Kidney (tissue), 14 donors: ENCODE measurements around the gene PNPLA6. TPM values are rescaled to one million over a fixed set of nuclear protein-coding genes. Genes with fewer than 3 reads are reported as not detected.
A peak's percentile ranks its signal among the peaks of the same experiment; 100 is the strongest.

ENCODE experiments used
- DNase-seq, 5 donors: peaks; one replicate each; pipeline ENCODE4 v3.0.0-alpha.2; 2013 to 2020
- FAIRE-seq: peaks from 2 replicates; lab custom pipeline; 2012; peaks lifted over from hg19 to GRCh38; lab: Jason Lieb, UNC
- H3K27ac ChIP-seq, 2 donors: one replicate each; pipeline ENCODE4 v1.7.0; 2013; ENCODE audit warnings: low read depth in 2 of 2, low read length in 2 of 2, inconsistent platforms in 1 of 2
- H3K27me3 ChIP-seq: one replicate; pipeline ENCODE4 v1.7.1; 2013; ENCODE audit warnings: low read length, inconsistent platforms; ENCODE audit not compliant: control insufficient read depth, insufficient read depth
- H3K36me3 ChIP-seq, 3 donors: one replicate each; pipeline versions ENCODE4 v1.7.0 to v1.7.1; 2013; ENCODE audit warnings: low read length in 3 of 3, control low read depth in 1 of 3, inconsistent platforms in 1 of 3; ENCODE audit not compliant: insufficient read depth in 3 of 3, control insufficient read depth in 2 of 3
- H3K4me1 ChIP-seq, 3 donors: one replicate each; pipeline versions ENCODE4 v1.7.0 to v1.7.1; 2013; ENCODE audit warnings: low read length in 3 of 3, inconsistent platforms in 1 of 3, low read depth in 1 of 3; ENCODE audit not compliant: control insufficient read depth in 2 of 3, insufficient read depth in 2 of 3
- H3K4me3 ChIP-seq, 3 donors: one replicate each; pipeline versions ENCODE4 v1.7.0 to v1.8.1; 2013; ENCODE audit warnings: low read length in 3 of 3, control low read depth in 1 of 3, inconsistent platforms in 1 of 3
- H3K9ac ChIP-seq, 3 donors: one replicate each; pipeline versions ENCODE4 v1.7.0 to v1.7.1; 2013; ENCODE audit warnings: low read length in 3 of 3, control low read depth in 1 of 3, inconsistent platforms in 1 of 3
- H3K9me3 ChIP-seq, 3 donors: one replicate each; pipeline versions ENCODE4 v1.7.0 to v1.7.1; 2013; ENCODE audit warnings: low read length in 3 of 3, control low read depth in 1 of 3, inconsistent platforms in 1 of 3; ENCODE audit not compliant: control insufficient read depth in 2 of 3, insufficient read depth in 1 of 3
- intact Hi-C: fragments of 100-400 bp; cut with DNase I; formaldehyde crosslinking; loops from one replicate; pipeline ENCODE4 v1.11.1; 2022
- polyA plus RNA-seq: library from polyadenylated mRNA; stranded (reverse); fragments of 350-450 nt; fragmentation: Illumina TruSeq; extraction: RNeasy Lipid Tissue Mini Kit (QIAGEN cat#74804); gene quantifications from one replicate; pipeline ENCODE4 v1.2.3, GENCODE V29; 2014; ENCODE audit warnings: low read depth, low replicate concordance; ENCODE audit not compliant: insufficient read depth
- total RNA-seq: library from RNA; stranded (reverse); fragmentation: NEBNext Ultra II Directional; extraction: Animal tissue kit (Norgen Biotek cat#: 25700); gene quantifications from one replicate; pipeline ENCODE4 v1.2.1, GENCODE V29; 2021
- TF ChIP-seq, protein P1 (sequence below): IDR thresholded peaks from 3 replicates; pipeline ENCODE4 v1.5.1; 2012; ENCODE audit warnings: mild to moderate bottlenecking, moderate library complexity, borderline replicate concordance; ENCODE audit not compliant: insufficient read depth; ENCODE audit errors: extremely low read depth
- donor health status: control.
- donor health status: control.
- donor health status: control.
- donor health status: control.
- donor health status: control.
- donor health status: DM: yes; HTN: yes; CAD: no.
- donor health status: Normal renal cell carcinoma (clear cell type).

PNPLA6 gene
- total and polyA plus RNA-seq, 2 donors from 2014 or later: 80.9 to 101 TPM

DNA sequence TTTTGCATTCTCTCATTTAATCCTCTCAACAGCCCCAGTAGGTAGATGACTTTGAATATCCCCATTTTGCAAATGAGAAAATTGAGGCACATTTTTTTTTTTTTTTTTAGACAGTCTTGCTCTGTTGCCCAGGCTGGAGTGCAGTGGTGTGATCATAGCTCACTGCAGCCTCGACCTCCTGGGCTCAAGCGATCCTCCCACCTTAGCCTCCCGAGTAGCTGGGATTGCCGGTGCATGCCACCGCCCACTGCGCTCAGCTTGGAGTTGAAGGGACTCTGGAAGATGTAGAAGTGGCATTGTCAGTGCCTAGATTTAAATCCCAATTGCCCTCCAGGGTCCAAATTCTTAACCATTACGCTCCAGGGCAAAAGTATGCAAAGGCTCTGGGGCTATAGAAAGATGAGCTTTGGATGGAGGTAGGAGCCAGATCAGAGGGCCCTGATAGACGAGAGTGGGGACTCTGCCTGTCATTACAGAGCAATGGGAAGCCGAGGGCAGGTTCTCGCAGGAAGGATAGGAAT is 13.9 kb upstream of the PNPLA6 start:
- Histone ChIP-seq H3K4me3 (peak overlapping the region in 1 of 3 donors; percentile 77), H3K27ac (no peak overlapping the region), H3K4me1 (peaks cover 0 to 19% (median 15%) of the 10 kb centered on the region in 3 donors), H3K9ac (no peak overlapping the region), H3K27me3 (no peaks in the 10 kb centered on the region), H3K9me3 (no peaks in the 10 kb centered on the region), H3K36me3 (peaks cover 0 to 2% (median under 1%) of the 10 kb centered on the region in 3 donors)
- FAIRE-seq: no peak
- DNase-seq: no peak
- intact Hi-C loops: no loop called here
- TF ChIP-seq, protein P1, sequence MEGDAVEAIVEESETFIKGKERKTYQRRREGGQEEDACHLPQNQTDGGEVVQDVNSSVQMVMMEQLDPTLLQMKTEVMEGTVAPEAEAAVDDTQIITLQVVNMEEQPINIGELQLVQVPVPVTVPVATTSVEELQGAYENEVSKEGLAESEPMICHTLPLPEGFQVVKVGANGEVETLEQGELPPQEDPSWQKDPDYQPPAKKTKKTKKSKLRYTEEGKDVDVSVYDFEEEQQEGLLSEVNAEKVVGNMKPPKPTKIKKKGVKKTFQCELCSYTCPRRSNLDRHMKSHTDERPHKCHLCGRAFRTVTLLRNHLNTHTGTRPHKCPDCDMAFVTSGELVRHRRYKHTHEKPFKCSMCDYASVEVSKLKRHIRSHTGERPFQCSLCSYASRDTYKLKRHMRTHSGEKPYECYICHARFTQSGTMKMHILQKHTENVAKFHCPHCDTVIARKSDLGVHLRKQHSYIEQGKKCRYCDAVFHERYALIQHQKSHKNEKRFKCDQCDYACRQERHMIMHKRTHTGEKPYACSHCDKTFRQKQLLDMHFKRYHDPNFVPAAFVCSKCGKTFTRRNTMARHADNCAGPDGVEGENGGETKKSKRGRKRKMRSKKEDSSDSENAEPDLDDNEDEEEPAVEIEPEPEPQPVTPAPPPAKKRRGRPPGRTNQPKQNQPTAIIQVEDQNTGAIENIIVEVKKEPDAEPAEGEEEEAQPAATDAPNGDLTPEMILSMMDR: no peak

DNA sequence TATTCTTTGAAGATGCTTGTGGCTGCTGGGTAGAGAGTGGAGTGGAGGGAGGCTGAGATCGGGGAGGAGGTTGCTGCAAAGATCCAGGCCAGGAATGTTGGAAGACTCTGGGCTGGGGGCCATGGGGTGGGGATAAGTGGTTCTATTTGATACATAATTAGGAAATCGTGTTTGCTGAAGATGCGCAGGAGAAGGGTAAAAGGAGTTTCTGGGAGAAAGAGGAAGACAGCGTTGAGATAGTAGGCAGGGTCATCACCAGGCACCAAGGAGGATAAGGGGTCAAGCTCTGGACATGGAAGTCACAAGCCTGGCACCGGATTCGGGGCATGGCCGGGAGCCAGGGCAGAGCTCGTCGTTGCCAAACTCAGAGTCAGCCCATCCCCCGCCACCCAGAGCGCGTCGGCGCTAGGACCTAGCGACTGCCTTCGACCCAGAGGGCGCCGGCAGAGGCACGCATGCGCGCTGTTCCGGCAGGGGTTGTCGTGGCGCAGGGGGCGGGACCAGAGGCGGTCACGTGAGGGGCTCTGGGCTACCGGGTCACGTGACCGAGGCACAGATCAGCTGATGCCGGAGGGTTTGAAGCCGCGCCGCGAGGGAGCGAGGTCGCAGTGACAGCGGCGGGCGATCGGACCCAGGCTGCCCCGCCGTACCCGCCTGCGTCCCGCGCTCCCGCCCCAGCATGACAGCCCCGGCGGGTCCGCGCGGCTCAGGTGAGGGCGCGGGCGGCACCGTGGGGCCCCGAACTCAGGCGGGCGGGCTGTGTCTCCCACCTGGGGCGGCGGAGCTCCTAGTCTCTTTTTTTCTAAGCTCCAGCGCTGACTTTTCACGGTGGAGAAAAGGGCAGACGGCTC is 13.2 kb upstream of the PNPLA6 start, which contains the start of gene MCOLN1:
TSS of gene MCOLN1 (plus strand) at position 553 of the 851 bp plus-strand sequence. CDS start at position 680, 127 bp downstream.
- intact Hi-C loops: no loop called here
- FAIRE-seq (no peak), DNase-seq (peak; percentile 99 to 100 (median 99))
- Histone ChIP-seq H3K27ac (peak within 1 kb of the TSS in 1 of 2 donors; percentile 0), H3K36me3 (peaks cover 0 to 4% (median 2%) of the 10 kb centered on the region in 3 donors), H3K9me3 (no peaks in the 10 kb centered on the region), H3K4me1 (peaks cover 0 to 14% (median 10%) of the 10 kb centered on the region in 3 donors), H3K9ac (peak within 1 kb of the TSS; percentile 30 to 71 (median 53)), H3K27me3 (no peaks in the 10 kb centered on the region), H3K4me3 (peak within 1 kb of the TSS; percentile 56 to 81 (median 77))
- TF ChIP-seq, protein P1: peak; percentile 46

DNA sequence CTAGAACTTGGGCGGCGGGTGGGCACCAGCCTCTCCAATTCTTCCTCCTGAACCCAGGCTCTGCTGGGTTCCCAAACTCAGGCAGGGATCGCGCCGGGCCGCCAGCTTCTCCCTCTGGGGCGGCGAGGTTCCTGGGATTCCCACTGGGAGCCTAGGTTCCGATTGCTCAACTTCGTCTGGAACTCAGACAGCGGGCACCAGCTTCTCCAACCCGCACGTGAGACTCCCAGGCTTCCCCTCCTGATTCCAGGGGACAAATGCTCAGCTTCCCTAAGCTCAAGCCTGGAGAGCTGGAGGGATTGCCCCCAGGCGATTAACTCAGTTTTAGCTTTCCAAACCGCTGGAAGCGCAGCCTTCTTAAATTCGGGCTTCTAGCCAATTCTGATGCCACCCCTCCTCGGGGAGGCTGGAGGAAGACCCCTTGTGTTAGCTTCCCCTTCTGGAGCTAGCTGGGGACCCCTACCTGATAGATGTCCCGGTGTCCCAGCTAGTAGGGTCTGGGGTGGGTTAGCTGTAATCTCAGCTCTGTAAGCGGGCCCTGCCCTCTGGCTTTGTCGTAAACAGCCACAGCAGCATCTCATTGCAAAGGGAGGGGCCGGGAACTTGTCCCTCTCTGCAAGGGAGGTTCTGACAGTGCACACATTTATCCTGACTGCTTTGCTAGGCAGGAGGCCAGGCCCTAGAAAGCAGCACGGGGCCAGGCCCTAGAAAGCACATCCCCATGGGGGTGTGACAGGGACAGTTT is 12.4 kb upstream of the PNPLA6 start:
- peaks cover 0 to 4% (median 2%) of the 10 kb centered on the region in 3 donors for H3K36me3 ChIP-seq
- TF ChIP-seq, protein P1: no peak
- intact Hi-C loops: no loop called here
- DNase-seq: peak in 1 of 5 donors; percentile 78
- H3K27ac ChIP-seq: no peak overlapping the region
- H3K4me3 ChIP-seq: peak overlapping the region; percentile 28 to 81 (median 77)
- no peaks in the 10 kb centered on the region for H3K27me3 ChIP-seq
- H3K9ac ChIP-seq: peak overlapping the region in 2 of 3 donors; percentile 53 to 71
- no peak for FAIRE-seq
- H3K4me1 ChIP-seq: peaks cover 0 to 14% (median 10%) of the 10 kb centered on the region in 3 donors
- H3K9me3 ChIP-seq: no peaks in the 10 kb centered on the region
